Chondrocyte (in vitro differentiated cells): ENCODE data around the gene MAP4K2. TPM values are rescaled to one million over a fixed set of nuclear protein-coding genes. Genes with fewer than 3 reads are reported as not detected.
A peak's percentile ranks its signal among the peaks of the same experiment; 100 is the strongest.

Experiments used
- DNase-seq: peaks from one replicate; pipeline ENCODE4 v3.0.0; 2021; ENCODE audit warnings: mixed read lengths, low spot score
- H3K27ac Mint-ChIP-seq: one replicate; pipeline ENCODE4 v1.8.0; 2021; ENCODE audit warnings: mild to moderate bottlenecking, moderate library complexity, mixed read lengths; ENCODE audit not compliant: unreplicated experiment
- H3K27me3 Mint-ChIP-seq: 2 replicates; pipeline ENCODE4 v1.8.0; 2021; ENCODE audit warnings: low read depth, mixed read lengths
- H3K36me3 Mint-ChIP-seq: 2 replicates; pipeline ENCODE4 v1.8.0; 2021; ENCODE audit warnings: low read depth, mixed read lengths
- H3K4me1 Mint-ChIP-seq: 2 replicates; pipeline ENCODE4 v1.8.0; 2021; ENCODE audit warnings: low read depth, mild to moderate bottlenecking, mixed read lengths
- H3K4me3 Mint-ChIP-seq: one replicate; pipeline ENCODE4 v1.8.0; 2021; ENCODE audit warnings: mild to moderate bottlenecking, moderate library complexity, mixed read lengths; ENCODE audit not compliant: unreplicated experiment
- H3K9me3 Mint-ChIP-seq: 2 replicates; pipeline ENCODE4 v1.8.0; 2021; ENCODE audit warnings: low read depth, mixed read lengths
- CTCF ChIP-seq: fragments of 200-600 bp; sonication (generic); IDR thresholded peaks from 2 replicates; pipeline ENCODE4 v1.5.0; 2021; ENCODE audit warnings: antibody characterized with exemption, mild to moderate bottlenecking, moderate library complexity
- total RNA-seq: library from RNA; stranded (reverse); gene quantifications from 3 replicates; pipeline ENCODE4 v1.2.1, GENCODE V29; 2021

The MAP4K2 gene
- total RNA-seq, 1 donor from 2014 or later: 13.4 TPM

- Mint-ChIP-seq H3K4me1 (peaks cover 25% of the 10 kb centered on the region), H3K4me3 (no peak overlapping the region), H3K36me3 (peaks cover 65% of the 10 kb centered on the region), H3K27ac (no peak overlapping the region), H3K9me3 (no peaks in the 10 kb centered on the region), H3K27me3 (no peaks in the 10 kb centered on the region)
- peak; percentile 49 for DNase-seq
- TF ChIP-seq CTCF: no peak
These were observed 36.1 kb downstream of the MAP4K2 start for GRCh38 chr11:64766881-64767280.

DNA sequence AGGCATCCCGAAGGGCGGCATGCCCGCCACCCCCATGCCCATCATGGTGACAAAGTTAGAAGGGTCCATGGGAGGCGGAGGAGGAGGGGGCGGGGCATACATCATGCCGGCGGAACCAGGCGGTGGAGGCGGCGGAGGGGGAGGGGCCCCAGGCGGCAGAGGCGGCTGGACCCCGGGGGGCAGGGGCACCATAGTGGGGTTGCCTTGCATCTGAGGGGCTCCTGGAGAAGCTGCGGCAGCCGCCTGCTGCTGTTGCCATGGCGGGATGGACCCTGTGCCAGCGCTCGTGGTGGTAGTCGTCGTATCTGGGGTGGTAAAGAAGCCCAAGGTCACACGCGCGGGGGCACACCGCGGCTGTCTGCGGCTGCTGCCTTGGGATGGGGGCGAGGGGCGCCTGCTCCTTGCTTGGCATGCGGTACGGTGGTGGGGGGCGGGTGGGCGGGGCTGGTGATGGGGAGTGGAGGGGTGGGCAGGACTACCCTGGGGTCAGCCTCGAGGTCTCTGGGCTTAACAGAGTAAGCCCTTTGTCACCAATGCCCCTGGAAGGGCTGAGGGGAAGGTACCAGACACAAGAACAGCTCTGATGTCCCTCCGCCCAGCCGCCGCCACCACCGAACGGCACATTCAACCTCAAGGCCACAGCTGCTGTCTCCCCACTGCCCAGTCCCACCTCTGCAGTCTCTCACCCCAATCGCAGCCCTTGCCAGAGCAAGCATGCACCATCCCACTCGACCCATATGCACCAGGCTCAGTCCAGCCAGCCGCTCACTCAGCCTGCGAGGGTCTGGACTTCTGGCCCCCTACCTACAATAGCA, 37.0 kb downstream of the MAP4K2 start:
- Mint-ChIP-seq H3K36me3 (peaks cover 60% of the 10 kb centered on the region), H3K4me3 (no peak overlapping the region), H3K27ac (no peak overlapping the region), H3K27me3 (no peaks in the 10 kb centered on the region), H3K9me3 (no peaks in the 10 kb centered on the region), H3K4me1 (peaks cover 25% of the 10 kb centered on the region)
- peak; percentile 79 for DNase-seq
- TF ChIP-seq CTCF: no peak

DNA sequence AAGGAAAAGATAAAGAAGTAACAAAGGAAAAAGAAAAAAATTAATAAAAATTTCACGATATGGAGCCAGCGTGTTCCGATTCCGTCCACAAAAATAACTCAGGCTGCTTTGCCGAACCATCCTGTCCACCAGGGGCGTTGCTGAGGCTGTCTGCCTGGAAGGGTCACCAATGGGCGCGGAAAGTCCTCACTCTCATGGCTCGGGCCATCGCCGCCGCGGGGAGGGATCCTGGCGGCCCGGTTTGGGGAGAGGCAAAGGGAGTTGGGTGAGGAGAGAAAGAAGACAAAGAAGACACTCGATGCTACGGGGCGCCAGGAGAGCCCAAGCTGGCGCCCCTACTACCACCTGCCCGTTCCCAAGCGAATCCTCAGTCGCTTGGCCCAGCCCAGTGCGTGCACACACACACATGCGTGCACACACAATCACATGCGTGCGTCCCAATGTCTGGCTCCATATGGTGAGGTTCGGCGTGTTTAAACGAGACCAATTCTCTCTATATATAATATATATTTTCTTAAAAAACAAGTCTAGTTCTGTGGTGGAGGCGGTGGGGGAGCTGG, 37.6 kb downstream of the MAP4K2 start:
- H3K27me3 Mint-ChIP-seq: no peaks in the 10 kb centered on the region
- TF ChIP-seq CTCF: peak; percentile 44
- H3K36me3 Mint-ChIP-seq: peaks cover 55% of the 10 kb centered on the region
- peaks cover 31% of the 10 kb centered on the region for H3K4me1 Mint-ChIP-seq
- no peaks in the 10 kb centered on the region for H3K9me3 Mint-ChIP-seq
- DNase-seq: peak; percentile 64
- peak overlapping the region; percentile 36 for H3K27ac Mint-ChIP-seq
- no peak overlapping the region for H3K4me3 Mint-ChIP-seq

- Mint-ChIP-seq H3K4me1 (peaks cover 37% of the 10 kb centered on the region), H3K4me3 (no peak overlapping the region), H3K9me3 (no peaks in the 10 kb centered on the region), H3K36me3 (peaks cover 52% of the 10 kb centered on the region), H3K27ac (peak overlapping the region; percentile 43), H3K27me3 (no peaks in the 10 kb centered on the region)
- TF ChIP-seq CTCF: no peak
- DNase-seq: peak; percentile 40
These were observed 38.3 kb downstream of the MAP4K2 start for GRCh38 chr11:64764753-64765152.

GRCh38 chr11:64764040-64764611, 38.9 kb downstream of the MAP4K2 start:
- DNase-seq: peak; percentile 47
- peaks cover 47% of the 10 kb centered on the region for H3K36me3 Mint-ChIP-seq
- peak overlapping the region; percentile 43 for H3K27ac Mint-ChIP-seq
- no peak overlapping the region for H3K4me3 Mint-ChIP-seq
- H3K9me3 Mint-ChIP-seq: no peaks in the 10 kb centered on the region
- TF ChIP-seq CTCF: no peak
- peaks cover 43% of the 10 kb centered on the region for H3K4me1 Mint-ChIP-seq
- no peaks in the 10 kb centered on the region for H3K27me3 Mint-ChIP-seq
